Measurements from ENCODE around the gene DENND4C.
A peak's percentile ranks its signal among the peaks of the same experiment; 100 is the strongest.
"Not testable (repeated sequence)": the region's sequence is repeated elsewhere in the genome, so short reads cannot be mapped to it uniquely, and the experiment has no call there.

The DENND4C gene

GRCh38 chr9:19247420-19247819, 16.9 kb downstream of the DENND4C start:
- Histone ChIP-seq H3K36me3 (ENCODE audit: control insufficient read depth, insufficient read depth, low read length) (0 out of 2 replicates have a peak, but pooled peaks cover 2% of the 10 kb centered on the region), H3K9ac (ENCODE audit: low read depth, low read length) (no peak overlapping the region), H3K4me1 (ENCODE audit: control insufficient read depth, insufficient read depth, low read length) (peaks cover 14% of the 10 kb centered on the region), H3K27me3 (ENCODE audit: control insufficient read depth, insufficient read depth, low read length) (no peaks in the 10 kb centered on the region), H3K27ac (ENCODE audit: low read depth, low read length) (no peak overlapping the region), H3K9me3 (ENCODE audit: control insufficient read depth, insufficient read depth, low read length) (no peaks in the 10 kb centered on the region), H3K4me3 (ENCODE audit: low read depth, low read length) (no peak overlapping the region)

GRCh38 chr9:19250346-19250745, 19.9 kb downstream of the DENND4C start:
- peaks cover 14% of the 10 kb centered on the region for H3K4me1 ChIP-seq (ENCODE audit: control insufficient read depth, insufficient read depth, low read length)
- peak overlapping the region; percentile 80 for H3K27ac ChIP-seq (ENCODE audit: low read depth, low read length)
- not testable (repeated sequence) for H3K4me3 ChIP-seq (ENCODE audit: low read depth, low read length); H3K9ac ChIP-seq (ENCODE audit: low read depth, low read length); H3K9me3 ChIP-seq (ENCODE audit: control insufficient read depth, insufficient read depth, low read length); H3K36me3 ChIP-seq (ENCODE audit: control insufficient read depth, insufficient read depth, low read length); H3K27me3 ChIP-seq (ENCODE audit: control insufficient read depth, insufficient read depth, low read length)

GRCh38 chr9:19251203-19251602, 20.7 kb downstream of the DENND4C start:
- not testable (repeated sequence) for H3K9ac ChIP-seq (ENCODE audit: low read depth, low read length); H3K36me3 ChIP-seq (ENCODE audit: control insufficient read depth, insufficient read depth, low read length); H3K27me3 ChIP-seq (ENCODE audit: control insufficient read depth, insufficient read depth, low read length); H3K4me3 ChIP-seq (ENCODE audit: low read depth, low read length); H3K9me3 ChIP-seq (ENCODE audit: control insufficient read depth, insufficient read depth, low read length)
- peak overlapping the region; percentile 80 for H3K27ac ChIP-seq (ENCODE audit: low read depth, low read length)
- H3K4me1 ChIP-seq (ENCODE audit: control insufficient read depth, insufficient read depth, low read length): peaks cover 14% of the 10 kb centered on the region

GRCh38 chr9:19251622-19252021, 21.1 kb downstream of the DENND4C start:
- peaks cover 14% of the 10 kb centered on the region for H3K4me1 ChIP-seq (ENCODE audit: control insufficient read depth, insufficient read depth, low read length)
- not testable (repeated sequence) for H3K9ac ChIP-seq (ENCODE audit: low read depth, low read length); H3K27me3 ChIP-seq (ENCODE audit: control insufficient read depth, insufficient read depth, low read length); H3K9me3 ChIP-seq (ENCODE audit: control insufficient read depth, insufficient read depth, low read length); H3K36me3 ChIP-seq (ENCODE audit: control insufficient read depth, insufficient read depth, low read length); H3K4me3 ChIP-seq (ENCODE audit: low read depth, low read length)
- H3K27ac ChIP-seq (ENCODE audit: low read depth, low read length): peak overlapping the region; percentile 80

- H3K9ac ChIP-seq (ENCODE audit: low read depth, low read length): no peak overlapping the region
- H3K9me3 ChIP-seq (ENCODE audit: control insufficient read depth, insufficient read depth, low read length): no peaks in the 10 kb centered on the region
- peaks cover 14% of the 10 kb centered on the region for H3K4me1 ChIP-seq (ENCODE audit: control insufficient read depth, insufficient read depth, low read length)
- H3K4me3 ChIP-seq (ENCODE audit: low read depth, low read length): no peak overlapping the region
- H3K27ac ChIP-seq (ENCODE audit: low read depth, low read length): peak overlapping the region; percentile 80
- no peaks in the 10 kb centered on the region for H3K27me3 ChIP-seq (ENCODE audit: control insufficient read depth, insufficient read depth, low read length)
- H3K36me3 ChIP-seq (ENCODE audit: control insufficient read depth, insufficient read depth, low read length): 0 out of 2 replicates have a peak, but pooled peaks cover 2% of the 10 kb centered on the region
Measured at GRCh38 chr9:19252174-19252884, 21.8 kb downstream of the DENND4C start.

GRCh38 chr9:19252885-19253219, 22.4 kb downstream of the DENND4C start:
- H3K27ac ChIP-seq (ENCODE audit: low read depth, low read length): no peak overlapping the region
- H3K36me3 ChIP-seq (ENCODE audit: control insufficient read depth, insufficient read depth, low read length): 0 out of 2 replicates have a peak, but pooled peaks cover 2% of the 10 kb centered on the region
- H3K4me3 ChIP-seq (ENCODE audit: low read depth, low read length): no peak overlapping the region
- H3K9me3 ChIP-seq (ENCODE audit: control insufficient read depth, insufficient read depth, low read length): no peaks in the 10 kb centered on the region
- H3K9ac ChIP-seq (ENCODE audit: low read depth, low read length): no peak overlapping the region
- H3K27me3 ChIP-seq (ENCODE audit: control insufficient read depth, insufficient read depth, low read length): no peaks in the 10 kb centered on the region
- H3K4me1 ChIP-seq (ENCODE audit: control insufficient read depth, insufficient read depth, low read length): peaks cover 14% of the 10 kb centered on the region

DNA sequence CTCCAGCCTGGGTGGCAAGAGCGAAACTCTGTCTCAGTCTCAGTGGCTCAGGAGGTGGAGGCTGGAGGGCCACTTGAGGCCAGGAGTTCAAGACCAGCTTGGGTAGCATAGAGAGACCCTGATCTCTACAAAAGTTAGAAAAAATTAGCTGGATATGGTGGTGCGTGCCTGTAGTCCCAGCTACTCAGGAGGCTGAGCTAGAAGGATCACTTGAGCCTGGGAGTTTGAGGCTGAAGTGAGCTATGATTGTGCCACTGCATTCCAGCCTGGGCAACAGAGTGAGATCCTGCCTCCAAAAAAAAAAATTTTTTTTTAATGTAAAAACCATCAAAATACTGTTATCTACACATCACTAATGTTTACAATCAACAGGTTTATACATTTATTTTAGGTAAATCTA, 24.6 kb downstream of the DENND4C start:
- H3K27ac ChIP-seq (ENCODE audit: low read depth, low read length): no peak overlapping the region
- no peak overlapping the region for H3K9ac ChIP-seq (ENCODE audit: low read depth, low read length)
- no peaks in the 10 kb centered on the region for H3K27me3 ChIP-seq (ENCODE audit: control insufficient read depth, insufficient read depth, low read length)
- no peak overlapping the region for H3K4me3 ChIP-seq (ENCODE audit: low read depth, low read length)
- H3K4me1 ChIP-seq (ENCODE audit: control insufficient read depth, insufficient read depth, low read length): peaks cover 14% of the 10 kb centered on the region
- 0 out of 2 replicates have a peak, but pooled peaks cover 2% of the 10 kb centered on the region for H3K36me3 ChIP-seq (ENCODE audit: control insufficient read depth, insufficient read depth, low read length)
- no peaks in the 10 kb centered on the region for H3K9me3 ChIP-seq (ENCODE audit: control insufficient read depth, insufficient read depth, low read length)

DNA sequence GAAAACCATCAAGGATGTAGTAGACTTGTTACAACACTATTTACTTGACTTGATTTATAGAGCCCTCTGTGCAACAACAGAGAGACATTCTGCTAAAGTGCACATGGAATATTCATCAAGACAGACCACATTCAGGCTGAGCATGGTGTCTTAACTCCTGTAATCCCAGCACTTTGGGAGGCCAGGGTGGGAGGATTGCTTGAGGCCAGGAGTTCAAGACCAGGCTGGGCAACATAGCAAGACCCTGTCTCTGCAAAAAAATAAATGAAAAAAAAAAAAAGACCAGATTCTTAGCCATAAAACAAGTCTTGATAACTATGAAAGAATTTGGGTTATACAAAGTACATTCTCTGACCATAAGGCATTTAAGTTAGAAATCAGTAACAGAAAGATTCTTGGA, 25.3 kb downstream of the DENND4C start:
- Histone ChIP-seq H3K27ac (ENCODE audit: low read depth, low read length) (no peak overlapping the region), H3K9me3 (ENCODE audit: control insufficient read depth, insufficient read depth, low read length) (no peaks in the 10 kb centered on the region), H3K27me3 (ENCODE audit: control insufficient read depth, insufficient read depth, low read length) (no peaks in the 10 kb centered on the region), H3K36me3 (ENCODE audit: control insufficient read depth, insufficient read depth, low read length) (no peaks in the 10 kb centered on the region), H3K4me1 (ENCODE audit: control insufficient read depth, insufficient read depth, low read length) (peaks cover 10% of the 10 kb centered on the region), H3K9ac (ENCODE audit: low read depth, low read length) (no peak overlapping the region), H3K4me3 (ENCODE audit: low read depth, low read length) (no peak overlapping the region)

GRCh38 chr9:19259665-19260255, 29.3 kb downstream of the DENND4C start:
- not testable (repeated sequence) for H3K4me1 ChIP-seq (ENCODE audit: control insufficient read depth, insufficient read depth, low read length); H3K4me3 ChIP-seq (ENCODE audit: low read depth, low read length); H3K36me3 ChIP-seq (ENCODE audit: control insufficient read depth, insufficient read depth, low read length); H3K9me3 ChIP-seq (ENCODE audit: control insufficient read depth, insufficient read depth, low read length); H3K27me3 ChIP-seq (ENCODE audit: control insufficient read depth, insufficient read depth, low read length); H3K9ac ChIP-seq (ENCODE audit: low read depth, low read length); H3K27ac ChIP-seq (ENCODE audit: low read depth, low read length)

- H3K4me3 ChIP-seq (ENCODE audit: low read depth, low read length); H3K4me1 ChIP-seq (ENCODE audit: control insufficient read depth, insufficient read depth, low read length); H3K27me3 ChIP-seq (ENCODE audit: control insufficient read depth, insufficient read depth, low read length); H3K27ac ChIP-seq (ENCODE audit: low read depth, low read length); H3K9ac ChIP-seq (ENCODE audit: low read depth, low read length); H3K36me3 ChIP-seq (ENCODE audit: control insufficient read depth, insufficient read depth, low read length); H3K9me3 ChIP-seq (ENCODE audit: control insufficient read depth, insufficient read depth, low read length): not testable (repeated sequence)
Measured at GRCh38 chr9:19265602-19266001, 35.1 kb downstream of the DENND4C start.

DNA sequence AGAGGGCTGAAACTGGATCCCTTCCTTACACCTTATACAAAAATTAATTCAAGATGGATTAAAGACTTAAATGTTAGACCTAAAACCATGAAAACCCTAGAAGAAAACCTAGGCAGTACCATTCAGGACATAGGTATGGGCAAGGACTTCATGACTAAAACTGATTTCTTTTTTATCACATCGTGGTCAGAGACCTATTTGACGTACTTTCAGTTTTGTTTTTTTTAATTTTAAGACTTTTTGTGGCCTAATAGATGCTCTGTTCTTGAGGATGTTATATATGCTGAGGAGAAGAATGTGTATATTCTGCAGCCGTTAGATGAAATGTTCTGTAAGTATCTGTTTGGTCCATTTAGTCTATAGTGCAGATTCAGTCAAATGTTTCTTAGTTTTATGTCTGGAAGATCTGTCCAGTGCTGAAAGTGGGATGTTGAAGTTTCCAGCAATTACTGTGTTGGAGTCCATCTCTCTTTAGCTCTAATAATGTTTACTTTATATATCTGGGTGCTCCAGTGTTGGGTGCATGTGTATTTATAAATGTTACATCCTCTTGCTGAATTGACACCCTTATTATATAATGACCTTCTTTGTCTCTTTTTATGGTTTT, 36.4 kb downstream of the DENND4C start:
- H3K9ac ChIP-seq (ENCODE audit: low read depth, low read length); H3K4me3 ChIP-seq (ENCODE audit: low read depth, low read length); H3K9me3 ChIP-seq (ENCODE audit: control insufficient read depth, insufficient read depth, low read length); H3K36me3 ChIP-seq (ENCODE audit: control insufficient read depth, insufficient read depth, low read length); H3K4me1 ChIP-seq (ENCODE audit: control insufficient read depth, insufficient read depth, low read length); H3K27me3 ChIP-seq (ENCODE audit: control insufficient read depth, insufficient read depth, low read length); H3K27ac ChIP-seq (ENCODE audit: low read depth, low read length): not testable (repeated sequence)

All from HUES48 (cell line).